ENCODE measurements around the gene ELOVL7.

DNA sequence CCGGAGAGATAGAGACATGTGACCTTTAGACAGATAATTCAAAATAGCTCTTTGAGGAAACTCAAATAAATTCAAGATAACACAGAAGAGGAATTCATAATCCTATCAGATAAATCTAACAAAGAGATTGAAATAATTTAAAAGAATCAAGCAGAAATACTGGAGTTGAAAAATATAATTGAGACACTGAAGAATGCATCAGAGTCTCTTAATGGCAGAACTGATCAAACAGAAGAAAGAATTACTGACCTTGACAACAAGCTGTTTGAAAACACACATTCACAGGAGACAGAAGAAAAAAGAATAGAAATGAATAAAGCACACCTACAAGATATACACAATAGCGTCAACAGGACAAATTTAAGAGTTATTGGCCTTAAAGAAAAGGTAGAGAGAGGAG is 103.7 kb downstream of the ELOVL7 start:
- TF ChIP-seq, protein P1, sequence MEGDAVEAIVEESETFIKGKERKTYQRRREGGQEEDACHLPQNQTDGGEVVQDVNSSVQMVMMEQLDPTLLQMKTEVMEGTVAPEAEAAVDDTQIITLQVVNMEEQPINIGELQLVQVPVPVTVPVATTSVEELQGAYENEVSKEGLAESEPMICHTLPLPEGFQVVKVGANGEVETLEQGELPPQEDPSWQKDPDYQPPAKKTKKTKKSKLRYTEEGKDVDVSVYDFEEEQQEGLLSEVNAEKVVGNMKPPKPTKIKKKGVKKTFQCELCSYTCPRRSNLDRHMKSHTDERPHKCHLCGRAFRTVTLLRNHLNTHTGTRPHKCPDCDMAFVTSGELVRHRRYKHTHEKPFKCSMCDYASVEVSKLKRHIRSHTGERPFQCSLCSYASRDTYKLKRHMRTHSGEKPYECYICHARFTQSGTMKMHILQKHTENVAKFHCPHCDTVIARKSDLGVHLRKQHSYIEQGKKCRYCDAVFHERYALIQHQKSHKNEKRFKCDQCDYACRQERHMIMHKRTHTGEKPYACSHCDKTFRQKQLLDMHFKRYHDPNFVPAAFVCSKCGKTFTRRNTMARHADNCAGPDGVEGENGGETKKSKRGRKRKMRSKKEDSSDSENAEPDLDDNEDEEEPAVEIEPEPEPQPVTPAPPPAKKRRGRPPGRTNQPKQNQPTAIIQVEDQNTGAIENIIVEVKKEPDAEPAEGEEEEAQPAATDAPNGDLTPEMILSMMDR (IDR thresholded peaks at IDR 0.05) = no peak
- no peak for TF ChIP-seq POLR2A (IDR thresholded peaks at IDR 0.05)
